ENCODE data around the gene EHMT2.

Gene EHMT2

GRCh38 chr6:31896856-31897611 is 464 bp downstream of the EHMT2 start:
- ChIA-PET POLR2A (ENCODE audit: low non-redundant PET) (interaction anchor here (0.6 to 1.0 kb wide), 2 partner anchors 55 to 298 kb away, joined by 3 read pairs; no protein-coding TSS in a partner anchor), CTCF (interaction anchor here (0.7 to 1.4 kb wide), 3 partner anchors 55 to 124 kb away, joined by 3 to 5 read pairs (median 4); no protein-coding TSS in a partner anchor)
- H3K27ac ChIP-seq: peak overlapping the region; percentile 84
- TF ChIP-seq CTCF (conservative IDR thresholded peaks at IDR 0.05; ENCODE audit: low read depth): no peak
- DNase-seq (ENCODE audit: low spot score): no peak

DNA sequence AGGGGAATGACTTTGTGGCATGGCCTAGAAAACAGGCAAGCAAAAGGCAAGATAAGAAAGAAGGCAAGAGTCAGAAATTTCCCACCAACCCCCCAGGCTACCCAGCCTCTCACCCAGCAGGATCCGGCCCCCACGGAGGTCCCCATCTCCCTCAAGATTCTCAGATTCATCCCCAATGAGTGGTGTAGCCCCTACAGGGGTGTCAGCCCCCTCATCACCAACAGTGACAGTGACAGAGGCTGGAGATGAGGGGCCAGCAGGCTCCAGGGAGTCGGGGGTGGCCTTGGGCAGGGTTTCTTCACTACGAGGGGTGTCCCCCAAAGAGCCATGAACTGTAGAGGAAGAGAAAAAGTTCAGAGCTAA is 1.0 kb downstream of the EHMT2 start:
- ChIA-PET CTCF (no interaction called here), POLR2A (ENCODE audit: low non-redundant PET) (no interaction called here)
- DNase-seq (ENCODE audit: low spot score): no peak
- TF ChIP-seq CTCF (conservative IDR thresholded peaks at IDR 0.05; ENCODE audit: low read depth): no peak
- peak overlapping the region; percentile 84 for H3K27ac ChIP-seq

DNA sequence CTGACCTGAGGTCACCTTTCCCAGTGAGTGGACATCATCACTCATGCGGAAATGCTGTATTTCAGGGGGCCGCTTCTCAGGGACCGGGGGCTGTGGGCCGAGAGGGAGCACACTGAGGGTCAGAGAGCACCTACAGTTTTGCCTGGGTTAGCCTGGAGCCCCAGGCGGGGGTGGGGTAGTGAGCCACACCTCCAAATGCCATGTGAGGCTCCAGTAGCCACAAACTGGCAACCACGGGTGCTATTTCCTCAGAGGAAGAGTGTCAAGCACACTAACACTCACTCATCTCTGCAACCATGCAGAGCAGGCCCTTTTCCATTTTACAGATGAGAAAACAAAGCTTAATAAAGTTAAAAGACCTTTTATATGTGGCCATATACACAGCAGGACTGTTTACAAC is 4.7 kb downstream of the EHMT2 start:
- POLR2A ChIA-PET (ENCODE audit: low non-redundant PET): no interaction called here
- CTCF ChIA-PET: interaction anchor here (0.6 kb wide), 1 partner anchor 99 kb away, joined by 3 read pairs; no protein-coding TSS in a partner anchor
- DNase-seq (ENCODE audit: low spot score): no peak
- TF ChIP-seq CTCF (conservative IDR thresholded peaks at IDR 0.05; ENCODE audit: low read depth): no peak
- H3K27ac ChIP-seq: 0 out of 2 replicates have a peak overlapping the region, but pooled peaks have one; percentile 1

DNA sequence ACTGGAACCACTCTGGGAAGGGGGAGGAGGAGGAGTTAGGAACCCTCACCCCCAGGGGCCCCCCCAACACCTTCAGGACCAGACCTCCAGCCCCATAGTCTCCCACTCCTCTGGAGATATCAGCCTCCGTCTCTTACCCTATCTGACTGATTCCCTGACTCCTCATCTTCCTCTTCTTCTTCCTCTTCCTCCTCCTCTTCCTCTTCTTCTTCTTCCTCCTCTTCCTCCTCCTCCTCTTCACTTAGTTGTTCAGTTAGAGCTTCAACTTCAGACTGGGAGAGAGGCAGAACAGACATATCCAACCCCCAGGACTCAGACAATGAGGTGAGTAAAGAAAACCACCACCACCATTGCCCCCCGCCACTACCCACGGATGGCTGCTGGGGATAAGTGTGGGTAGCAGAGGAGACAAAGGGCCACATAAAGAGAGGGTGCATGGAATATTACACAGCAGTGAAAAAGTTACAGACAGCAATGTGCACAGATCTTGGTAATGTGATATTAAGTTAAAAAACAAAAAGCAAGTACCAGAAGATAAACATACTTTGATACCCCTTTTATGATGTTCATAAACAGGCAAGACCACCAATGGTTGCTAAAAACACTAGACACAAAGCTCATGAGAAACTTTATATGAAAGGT is 8.0 kb downstream of the EHMT2 start:
- TF ChIP-seq CTCF (conservative IDR thresholded peaks at IDR 0.05; ENCODE audit: low read depth): no peak
- ChIA-PET CTCF (interaction anchor here (0.7 to 1.3 kb wide), 3 partner anchors 14 to 236 kb away, joined by 3 to 5 read pairs (median 4); no protein-coding TSS in a partner anchor), POLR2A (ENCODE audit: low non-redundant PET) (no interaction called here)
- DNase-seq (ENCODE audit: low spot score): no peak
- H3K27ac ChIP-seq: no peak overlapping the region

DNA sequence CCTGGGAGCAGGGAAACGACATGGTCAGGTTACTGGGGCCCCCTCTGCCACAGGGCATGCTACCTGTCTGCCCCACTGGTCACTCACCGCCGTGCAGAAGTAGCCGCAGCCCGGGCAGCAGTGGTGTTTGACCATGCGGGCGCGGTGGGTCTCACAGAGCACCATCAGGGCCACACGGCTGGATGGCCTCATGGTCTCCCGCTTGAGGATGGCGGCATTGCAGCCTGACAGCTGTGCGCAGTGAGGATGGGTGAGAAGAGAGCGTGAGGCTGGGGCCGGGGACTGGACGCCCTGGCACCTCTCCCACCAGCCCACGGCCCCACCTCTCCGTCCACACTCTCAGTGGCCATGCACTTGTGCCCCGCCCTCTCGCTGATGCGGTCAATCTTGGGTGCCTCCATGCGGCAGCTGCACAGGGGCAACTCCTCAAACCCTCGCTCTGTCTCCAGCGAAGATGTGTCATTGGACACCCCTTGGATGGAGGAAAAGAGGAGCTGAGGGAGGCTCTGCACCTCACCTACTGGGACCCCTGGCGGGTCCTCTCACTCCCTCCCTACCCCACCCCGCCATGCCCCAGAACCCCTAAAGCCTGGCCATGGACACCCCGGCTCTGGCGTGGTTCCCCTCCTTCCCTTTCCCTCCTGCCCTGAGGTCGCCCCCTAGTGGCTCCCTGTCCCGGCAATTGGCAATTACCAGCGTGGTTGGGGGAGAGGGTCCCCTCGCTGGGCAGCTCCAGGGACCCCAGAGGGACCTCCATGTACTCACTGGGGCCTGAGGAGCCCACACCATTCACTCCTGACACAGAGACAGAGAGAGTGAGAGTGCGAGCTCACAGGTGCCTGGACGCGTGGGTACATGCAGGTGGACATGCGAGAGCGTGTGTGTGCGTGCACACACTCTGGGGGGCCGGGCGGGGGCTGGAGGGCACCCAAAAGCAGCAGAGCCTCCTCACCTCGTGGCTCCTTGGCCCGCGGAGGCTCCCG is 8.9 kb downstream of the EHMT2 start:
- ChIA-PET CTCF (interaction anchor here (0.7 to 1.3 kb wide), 2 partner anchors 13 to 347 kb away, joined by 3 to 4 read pairs; no protein-coding TSS in a partner anchor), POLR2A (ENCODE audit: low non-redundant PET) (no interaction called here)
- DNase-seq (ENCODE audit: low spot score): no peak
- no peak overlapping the region; the same call in 1 of the 2 replicates for H3K27ac ChIP-seq
- peak; percentile 78 for TF ChIP-seq CTCF (conservative IDR thresholded peaks at IDR 0.05; ENCODE audit: low read depth)
